Activated T-helper 2 cell treated with anti-CD3 and anti-CD28 coated beads, Interferon-gamma antibody, Interleukin-2, Interleukin-4, amounts not matched to agents 10 μg/mL and 5 μg/mL and 100 μg/mL, durations not matched to agents 14 hours and 24 hours and 36 hours (primary cell): Measurements from ENCODE around the gene PNKD. TPM values are rescaled to one million over a fixed set of nuclear protein-coding genes. Genes with fewer than 3 reads are reported as not detected.

Experiments
- DNase-seq: peaks from one replicate; pipeline ENCODE4 v3.0.0; 2021; ENCODE audit warnings: low spot score
- H3K27ac Mint-ChIP-seq: one replicate; pipeline ENCODE4 v1.8.0; 2021; ENCODE audit warnings: mixed read lengths
- H3K27me3 Mint-ChIP-seq: one replicate; pipeline ENCODE4 v1.8.0; 2021; ENCODE audit warnings: low read depth, mixed read lengths
- H3K36me3 Mint-ChIP-seq: one replicate; pipeline ENCODE4 v1.8.0; 2021; ENCODE audit warnings: low read depth, mixed read lengths
- H3K4me1 Mint-ChIP-seq: one replicate; pipeline ENCODE4 v1.8.0; 2021; ENCODE audit warnings: low read depth, mixed read lengths
- H3K4me3 Mint-ChIP-seq: one replicate; pipeline ENCODE4 v1.8.0; 2021; ENCODE audit warnings: low read depth, mild to moderate bottlenecking, moderate library complexity, mixed read lengths
- H3K9me3 Mint-ChIP-seq: one replicate; pipeline ENCODE4 v1.8.0; 2021; ENCODE audit warnings: mixed read lengths
- intact Hi-C: fragments of 100-400 bp; cut with micrococcal nuclease; formaldehyde crosslinking; loops from one replicate; pipeline ENCODE4 v1.15.1; 2023
- total RNA-seq: library from RNA; stranded (reverse); gene quantifications from 2 replicates; pipeline ENCODE4 v1.2.3, GENCODE V29; 2022

Gene PNKD
- total RNA-seq, 1 donor from 2014 or later, result 20.8 TPM

- Mint-ChIP-seq H3K27me3 (no peaks in the 10 kb centered on the region), H3K4me1 (peaks cover 14% of the 10 kb centered on the region), H3K27ac (no peak overlapping the region), H3K4me3 (no peak overlapping the region), H3K9me3 (no peaks in the 10 kb centered on the region), H3K36me3 (peaks cover 94% of the 10 kb centered on the region)
- DNase-seq, result no peak
- intact Hi-C loops, result no loop called here
Measured at GRCh38 chr2:218236829-218237228, 33.5 kb upstream of the PNKD start.

GRCh38 chr2:218238887-218239286, 31.4 kb upstream of the PNKD start:
- Mint-ChIP-seq H3K36me3 (peaks cover 96% of the 10 kb centered on the region), H3K9me3 (no peaks in the 10 kb centered on the region), H3K27ac (no peak overlapping the region), H3K4me3 (no peak overlapping the region), H3K27me3 (no peaks in the 10 kb centered on the region), H3K4me1 (peaks cover 11% of the 10 kb centered on the region)
- intact Hi-C loops, result no loop called here
- no peak for DNase-seq

GRCh38 chr2:218244204-218244603, 26.1 kb upstream of the PNKD start:
- H3K27ac Mint-ChIP-seq, result no peak overlapping the region
- H3K9me3 Mint-ChIP-seq, result no peaks in the 10 kb centered on the region
- intact Hi-C loops, result no loop called here
- peaks cover 15% of the 10 kb centered on the region for H3K4me1 Mint-ChIP-seq
- no peak overlapping the region for H3K4me3 Mint-ChIP-seq
- no peak for DNase-seq
- H3K36me3 Mint-ChIP-seq, result peaks cover 95% of the 10 kb centered on the region
- H3K27me3 Mint-ChIP-seq, result no peaks in the 10 kb centered on the region

- peaks cover 95% of the 10 kb centered on the region for H3K36me3 Mint-ChIP-seq
- no peak overlapping the region for H3K4me3 Mint-ChIP-seq
- no peak for DNase-seq
- peaks cover 15% of the 10 kb centered on the region for H3K4me1 Mint-ChIP-seq
- H3K27ac Mint-ChIP-seq, result no peak overlapping the region
- no peaks in the 10 kb centered on the region for H3K9me3 Mint-ChIP-seq
- intact Hi-C loops, result no loop called here
- no peaks in the 10 kb centered on the region for H3K27me3 Mint-ChIP-seq
Measured at GRCh38 chr2:218244665-218245064, 25.7 kb upstream of the PNKD start.

- Mint-ChIP-seq H3K4me1 (peaks cover 17% of the 10 kb centered on the region), H3K4me3 (no peak overlapping the region), H3K27ac (no peak overlapping the region), H3K27me3 (no peaks in the 10 kb centered on the region), H3K36me3 (peaks cover 95% of the 10 kb centered on the region), H3K9me3 (no peaks in the 10 kb centered on the region)
- intact Hi-C loops, result no loop called here
- no peak for DNase-seq
Measured at GRCh38 chr2:218245214-218245613, 25.1 kb upstream of the PNKD start.

GRCh38 chr2:218249691-218250090, 20.6 kb upstream of the PNKD start:
- H3K4me1 Mint-ChIP-seq, result peaks cover 6% of the 10 kb centered on the region
- H3K36me3 Mint-ChIP-seq, result peaks cover 91% of the 10 kb centered on the region
- intact Hi-C loops, result no loop called here
- DNase-seq, result no peak
- H3K4me3 Mint-ChIP-seq, result no peak overlapping the region
- no peaks in the 10 kb centered on the region for H3K9me3 Mint-ChIP-seq
- no peaks in the 10 kb centered on the region for H3K27me3 Mint-ChIP-seq
- no peak overlapping the region for H3K27ac Mint-ChIP-seq

GRCh38 chr2:218252509-218253231, 17.6 kb upstream of the PNKD start:
- Mint-ChIP-seq H3K27ac (peak overlapping the region; percentile 55), H3K4me1 (peaks cover 16% of the 10 kb centered on the region), H3K27me3 (no peaks in the 10 kb centered on the region), H3K4me3 (no peak overlapping the region), H3K9me3 (no peaks in the 10 kb centered on the region), H3K36me3 (peaks cover 82% of the 10 kb centered on the region)
- intact Hi-C loops, result no loop called here
- no peak for DNase-seq

- no peak overlapping the region for H3K4me3 Mint-ChIP-seq
- H3K36me3 Mint-ChIP-seq, result peaks cover 78% of the 10 kb centered on the region
- peaks cover 17% of the 10 kb centered on the region for H3K4me1 Mint-ChIP-seq
- no peak for DNase-seq
- intact Hi-C loops, result no loop called here
- H3K27me3 Mint-ChIP-seq, result no peaks in the 10 kb centered on the region
- no peaks in the 10 kb centered on the region for H3K9me3 Mint-ChIP-seq
- H3K27ac Mint-ChIP-seq, result peak overlapping the region; percentile 55
Measured at GRCh38 chr2:218253232-218253625, 17.1 kb upstream of the PNKD start.

- DNase-seq, result no peak
- Mint-ChIP-seq H3K4me1 (peaks cover 15% of the 10 kb centered on the region), H3K4me3 (no peak overlapping the region), H3K27ac (peak overlapping the region; percentile 78), H3K36me3 (peaks cover 58% of the 10 kb centered on the region), H3K9me3 (no peaks in the 10 kb centered on the region), H3K27me3 (no peaks in the 10 kb centered on the region)
- intact Hi-C loops, result no loop called here
Measured at GRCh38 chr2:218255446-218255845, 14.9 kb upstream of the PNKD start.

- H3K4me1 Mint-ChIP-seq, result peaks cover 15% of the 10 kb centered on the region
- H3K27ac Mint-ChIP-seq, result peak overlapping the region; percentile 83
- H3K36me3 Mint-ChIP-seq, result peaks cover 47% of the 10 kb centered on the region
- no peak overlapping the region for H3K4me3 Mint-ChIP-seq
- H3K9me3 Mint-ChIP-seq, result no peaks in the 10 kb centered on the region
- intact Hi-C loops, result loop anchor here (1.0 to 2.0 kb wide), 3 partner anchors 30 to 70 kb away; no protein-coding TSS in a partner anchor
- H3K27me3 Mint-ChIP-seq, result no peaks in the 10 kb centered on the region
- DNase-seq, result no peak
Measured at GRCh38 chr2:218256612-218257350, 13.5 kb upstream of the PNKD start.

GRCh38 chr2:218257390-218257981, 12.8 kb upstream of the PNKD start:
- H3K27ac Mint-ChIP-seq, result peak overlapping the region; percentile 83
- no peak overlapping the region for H3K4me3 Mint-ChIP-seq
- H3K27me3 Mint-ChIP-seq, result no peaks in the 10 kb centered on the region
- H3K36me3 Mint-ChIP-seq, result peaks cover 39% of the 10 kb centered on the region
- no peaks in the 10 kb centered on the region for H3K9me3 Mint-ChIP-seq
- intact Hi-C loops, result loop anchor here (1.0 to 2.0 kb wide), 3 partner anchors 29 to 71 kb away; no protein-coding TSS in a partner anchor
- peak; percentile 58 for DNase-seq
- H3K4me1 Mint-ChIP-seq, result peaks cover 15% of the 10 kb centered on the region

GRCh38 chr2:218259099-218259961, 11.0 kb upstream of the PNKD start:
- H3K4me3 Mint-ChIP-seq, result no peak overlapping the region
- H3K4me1 Mint-ChIP-seq, result peaks cover 20% of the 10 kb centered on the region

More at GRCh38 chr2:218259099-218259961, 11.0 kb upstream of the PNKD start:
- Mint-ChIP-seq H3K27me3 (no peaks in the 10 kb centered on the region), H3K36me3 (peaks cover 31% of the 10 kb centered on the region), H3K27ac (peak overlapping the region; percentile 39), H3K9me3 (no peaks in the 10 kb centered on the region)
- intact Hi-C loops, result no loop called here
- no peak for DNase-seq
